Duodenal mucosa (tissue), 2 donors: ENCODE measurements around the gene OR2Y1.
"Not testable (repeated sequence)": the region's sequence is repeated elsewhere in the genome, so short reads cannot be mapped to it uniquely, and the experiment has no call there.

Experiments
- H3K27ac ChIP-seq: one replicate; pipeline ENCODE4 v1.7.0; 2013; ENCODE audit warnings: low read depth, low read length
- H3K27me3 ChIP-seq, 2 donors: one replicate each; pipeline ENCODE4 v1.7.0; 2013; ENCODE audit warnings: low read length in 2 of 2, control low read depth in 1 of 2; ENCODE audit not compliant: insufficient read depth in 2 of 2, control insufficient read depth in 1 of 2
- H3K36me3 ChIP-seq, 2 donors: one replicate each; pipeline ENCODE4 v1.7.0; 2013; ENCODE audit warnings: low read length in 2 of 2, control low read depth in 1 of 2; ENCODE audit not compliant: insufficient read depth in 2 of 2, control insufficient read depth in 1 of 2
- H3K4me1 ChIP-seq, 2 donors: one replicate each; pipeline ENCODE4 v1.7.0; 2013; ENCODE audit warnings: low read length in 2 of 2, control low read depth in 1 of 2; ENCODE audit not compliant: insufficient read depth in 2 of 2, control insufficient read depth in 1 of 2
- H3K4me3 ChIP-seq, 2 donors: one replicate each; pipeline ENCODE4 v1.7.0; 2013; ENCODE audit warnings: low read length in 2 of 2, low read depth in 1 of 2
- H3K9ac ChIP-seq, 2 donors: one replicate each; pipeline ENCODE4 v1.7.0; 2013; ENCODE audit warnings: low read length in 2 of 2, low read depth in 1 of 2
- H3K9me3 ChIP-seq, 2 donors: one replicate each; pipeline ENCODE4 v1.7.0; 2013; ENCODE audit warnings: low read length in 2 of 2, control low read depth in 1 of 2; ENCODE audit not compliant: control insufficient read depth in 1 of 2

OR2Y1 gene

DNA sequence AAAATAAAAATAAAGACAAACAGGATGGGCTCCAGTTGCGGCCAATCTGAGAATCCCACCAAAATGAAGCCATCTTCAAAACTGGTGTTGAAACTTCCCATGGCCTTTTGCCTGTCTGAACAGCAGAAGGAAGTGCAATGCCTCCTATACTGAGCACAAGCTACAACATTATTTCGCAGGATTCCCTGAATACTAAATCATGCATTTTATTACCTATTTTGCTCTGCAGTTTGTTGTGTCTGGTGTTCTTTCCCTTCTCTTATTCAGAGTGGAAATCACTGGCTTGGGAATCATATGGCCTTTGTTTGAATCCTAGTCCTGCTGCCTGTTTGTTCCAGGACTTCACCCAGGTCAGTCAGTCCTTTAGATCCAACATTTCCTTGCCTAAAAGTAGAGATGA, at the start of gene OR2Y1:
TSS of gene OR2Y1 (minus strand) at position 101 of the 400 bp plus-strand sequence. CDS start at position 101, 0 bp downstream.
- no peaks in the 10 kb centered on the region for H3K36me3 ChIP-seq
- no peak within 1 kb of the TSS for H3K4me3 ChIP-seq
- H3K9me3 ChIP-seq: no peaks in the 10 kb centered on the region
- H3K9ac ChIP-seq: no peak within 1 kb of the TSS
- no peak within 1 kb of the TSS for H3K27ac ChIP-seq
- peaks cover 3 to 16% of the 10 kb centered on the region in 2 donors for H3K27me3 ChIP-seq
- no peaks in the 10 kb centered on the region for H3K4me1 ChIP-seq

- H3K9me3 ChIP-seq, H3K27me3 ChIP-seq, H3K9ac ChIP-seq, H3K27ac ChIP-seq, H3K4me3 ChIP-seq: not testable (repeated sequence)
- H3K4me1 ChIP-seq: peaks cover 13 to 26% of the 10 kb centered on the region in 2 donors
- H3K36me3 ChIP-seq: peaks cover 27 to 43% of the 10 kb centered on the region in 2 donors
Observed at GRCh38 chr5:180788651-180789410, 49.0 kb upstream of the OR2Y1 start.

DNA sequence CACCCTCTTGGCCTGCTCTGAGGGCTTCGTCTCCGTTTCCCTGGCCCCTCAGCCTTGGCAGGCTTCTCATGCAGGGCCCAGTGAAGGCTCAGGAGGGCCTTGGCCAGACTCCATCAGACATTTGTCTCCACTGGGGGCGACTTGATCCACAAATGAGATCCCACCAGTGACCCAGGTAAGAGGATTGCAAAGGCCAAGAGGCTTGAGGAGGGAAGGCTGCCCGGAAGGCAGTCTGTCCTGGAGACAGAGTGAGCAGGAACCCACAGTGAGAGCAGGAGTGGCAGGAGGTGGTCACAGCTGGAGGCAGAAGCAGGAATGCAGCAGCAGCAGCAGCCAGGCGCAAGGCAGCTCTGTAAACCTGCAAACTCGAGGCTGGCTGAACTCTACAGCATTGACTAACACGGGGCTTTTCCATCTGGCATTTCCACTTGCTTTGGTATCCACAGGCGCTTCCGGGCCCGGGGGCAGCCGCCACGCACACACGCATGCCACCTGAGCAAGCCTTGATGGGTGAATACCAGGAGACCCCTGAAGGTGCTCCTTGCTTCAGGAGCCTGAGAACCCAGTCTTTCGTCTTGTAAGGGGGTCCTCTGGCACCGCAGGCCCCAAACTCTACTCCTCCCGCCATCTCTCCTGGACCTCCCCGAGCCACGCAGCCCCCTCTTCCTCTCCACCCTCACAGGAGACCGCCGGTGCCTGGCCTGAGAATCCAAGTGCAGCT, 48.0 kb upstream of the OR2Y1 start:
- H3K9me3 ChIP-seq: no peaks in the 10 kb centered on the region
- peaks cover 13 to 26% of the 10 kb centered on the region in 2 donors for H3K4me1 ChIP-seq
- H3K4me3 ChIP-seq: no peak overlapping the region
- peak overlapping the region; percentile 4 for H3K27ac ChIP-seq
- H3K27me3 ChIP-seq: no peaks in the 10 kb centered on the region
- H3K36me3 ChIP-seq: peaks cover 25 to 42% of the 10 kb centered on the region in 2 donors
- H3K9ac ChIP-seq: no peak overlapping the region

DNA sequence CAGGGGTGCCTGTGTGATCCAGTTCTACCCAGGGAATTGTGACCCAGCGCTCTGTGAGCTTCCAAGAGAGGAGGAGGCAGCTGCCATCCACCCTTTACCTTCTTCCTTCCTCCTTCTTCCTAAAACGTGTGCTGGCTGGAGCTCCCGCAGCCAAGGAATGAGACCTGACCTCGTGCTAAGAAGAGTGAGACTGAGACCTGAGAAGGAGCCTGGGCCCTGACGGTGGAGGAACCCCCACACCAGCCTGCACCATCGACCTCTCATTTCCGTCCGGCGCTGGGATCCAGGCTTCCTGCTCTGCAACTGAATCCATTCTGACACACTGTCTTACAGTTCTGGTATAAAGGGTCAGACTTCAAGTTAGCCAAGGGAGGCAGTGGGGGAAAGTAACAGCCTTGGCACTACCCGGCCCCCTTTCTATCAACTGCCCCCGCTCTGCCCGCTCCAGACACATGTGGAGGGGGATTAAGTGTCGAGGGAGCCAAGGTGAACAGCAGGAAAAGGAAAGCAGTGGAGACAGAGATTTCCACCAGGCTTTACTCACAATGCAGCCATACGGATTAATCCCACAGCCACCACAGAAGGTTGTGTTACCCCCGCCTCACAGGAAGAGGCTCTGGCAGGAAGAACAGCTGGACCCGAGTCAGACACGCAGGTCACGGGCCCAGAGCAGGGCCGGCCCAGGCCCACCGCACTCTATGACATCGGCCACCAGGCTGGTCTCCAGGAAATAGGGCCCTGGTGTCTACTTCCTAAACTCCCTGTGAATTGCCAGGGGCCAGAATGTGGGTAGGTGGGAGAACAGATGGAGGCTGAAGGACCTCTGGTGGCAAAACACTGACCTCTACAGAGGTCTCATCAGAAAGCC, 46.9 kb upstream of the OR2Y1 start:
- Histone ChIP-seq H3K9ac (no peak overlapping the region), H3K9me3 (no peaks in the 10 kb centered on the region), H3K4me3 (no peak overlapping the region), H3K4me1 (peaks cover 13 to 26% of the 10 kb centered on the region in 2 donors), H3K27ac (no peak overlapping the region), H3K27me3 (no peaks in the 10 kb centered on the region), H3K36me3 (peaks cover 17 to 30% of the 10 kb centered on the region in 2 donors)

- Histone ChIP-seq H3K36me3 (peaks cover 10 to 21% of the 10 kb centered on the region in 2 donors), H3K9ac (peak overlapping the region in 1 of 2 donors; percentile 42), H3K9me3 (no peaks in the 10 kb centered on the region), H3K4me1 (peaks cover 10 to 24% of the 10 kb centered on the region in 2 donors), H3K27me3 (no peaks in the 10 kb centered on the region), H3K27ac (no peak overlapping the region), H3K4me3 (no peak overlapping the region)
Observed at GRCh38 chr5:180785794-180786221, 46.0 kb upstream of the OR2Y1 start.

- Histone ChIP-seq H3K27me3 (no peaks in the 10 kb centered on the region), H3K9me3 (no peaks in the 10 kb centered on the region), H3K27ac (peak overlapping the region; percentile 41), H3K36me3 (peaks cover 4 to 15% of the 10 kb centered on the region in 2 donors), H3K4me1 (peaks cover 10 to 24% of the 10 kb centered on the region in 2 donors), H3K9ac (peak overlapping the region in 1 of 2 donors; percentile 42), H3K4me3 (no peak overlapping the region)
Observed at GRCh38 chr5:180785121-180785781, 45.4 kb upstream of the OR2Y1 start.

GRCh38 chr5:180784497-180785097, 44.7 kb upstream of the OR2Y1 start:
- no peak overlapping the region for H3K9ac ChIP-seq
- no peaks in the 10 kb centered on the region for H3K9me3 ChIP-seq
- H3K36me3 ChIP-seq: peaks cover 0 to 9% of the 10 kb centered on the region in 2 donors
- H3K27me3 ChIP-seq: no peaks in the 10 kb centered on the region
- H3K4me3 ChIP-seq: no peak overlapping the region
- peaks cover 10 to 24% of the 10 kb centered on the region in 2 donors for H3K4me1 ChIP-seq
- H3K27ac ChIP-seq: no peak overlapping the region

- H3K4me3 ChIP-seq: no peak overlapping the region
- H3K27me3 ChIP-seq: no peaks in the 10 kb centered on the region
- no peak overlapping the region for H3K27ac ChIP-seq
- no peaks in the 10 kb centered on the region for H3K36me3 ChIP-seq
- H3K4me1 ChIP-seq: peaks cover 10 to 24% of the 10 kb centered on the region in 2 donors
- no peak overlapping the region for H3K9ac ChIP-seq
- no peaks in the 10 kb centered on the region for H3K9me3 ChIP-seq
Observed at GRCh38 chr5:180783340-180784052, 43.6 kb upstream of the OR2Y1 start.

DNA sequence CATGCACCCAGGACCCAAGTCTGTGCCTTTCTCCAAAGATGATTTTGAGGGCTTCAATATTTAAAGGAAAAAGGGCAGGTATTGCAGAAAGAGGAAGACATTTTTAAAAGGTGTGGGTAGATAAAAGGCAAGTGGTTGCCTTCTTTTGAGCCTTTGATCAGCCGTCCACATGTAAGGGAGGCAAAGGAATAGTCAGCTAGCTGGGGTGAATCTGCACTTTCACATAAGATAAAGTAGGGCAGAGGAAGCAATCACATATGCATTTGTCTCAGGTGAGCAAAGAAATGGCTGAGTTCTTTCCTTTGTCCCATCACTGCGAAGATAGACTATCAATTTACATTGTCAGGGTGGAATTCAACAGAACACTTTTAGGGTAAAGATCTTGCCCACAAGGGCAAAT, 42.9 kb upstream of the OR2Y1 start:
- no peaks in the 10 kb centered on the region for H3K27me3 ChIP-seq
- H3K36me3 ChIP-seq: no peaks in the 10 kb centered on the region
- no peak overlapping the region for H3K27ac ChIP-seq
- H3K4me3 ChIP-seq: no peak overlapping the region
- H3K9ac ChIP-seq: no peak overlapping the region
- peaks cover 10 to 22% of the 10 kb centered on the region in 2 donors for H3K4me1 ChIP-seq
- no peaks in the 10 kb centered on the region for H3K9me3 ChIP-seq
